ENCODE data around the gene AKR1C8. TPM values are rescaled to one million over a fixed set of nuclear protein-coding genes. Genes with fewer than 3 reads are reported as not detected.

AKR1C8 gene
- total and polyA plus RNA-seq, 7 donors, result not detected

DNA sequence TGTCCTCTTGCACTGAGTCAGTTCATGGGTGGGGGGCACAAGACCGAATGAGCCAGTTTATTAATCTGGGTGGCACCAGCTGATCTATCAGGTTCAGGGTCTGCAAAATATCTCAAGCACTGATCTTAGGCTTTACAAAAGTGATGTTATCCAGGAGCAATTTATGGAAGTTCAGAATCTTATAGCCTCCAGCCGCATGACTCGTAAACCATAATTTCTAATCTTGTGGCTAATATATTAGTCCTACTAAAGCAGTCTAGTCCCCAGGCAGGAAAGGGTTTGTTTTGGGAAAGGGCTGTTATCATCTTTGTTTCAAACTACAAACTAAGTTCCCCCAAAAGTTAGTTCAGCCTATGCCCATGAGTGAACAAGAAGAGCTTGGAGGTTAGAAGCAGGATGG lies 33.9 kb downstream of the AKR1C8 start:
- WGBS, 2 donors, result 96% methylated on average over 3 of the region's 3 CpGs
- Histone ChIP-seq H3K27ac (no peak overlapping the region), H3K9me3 (peaks cover 0 to 2% (median 0%) of the 10 kb centered on the region in 4 donors), H3K36me3 (no peaks in the 10 kb centered on the region), H3K4me1 (no peaks in the 10 kb centered on the region), H3K4me3 (no peak overlapping the region), H3K27me3 (no peaks in the 10 kb centered on the region)
- DNase-seq, result no peak
- TF ChIP-seq CTCF (IDR thresholded peaks at IDR 0.05) (no peak), EP300 (IDR thresholded peaks at IDR 0.05) (no peak), POLR2A (IDR thresholded peaks at IDR 0.05) (no peak), POLR2AphosphoS5 (IDR thresholded peaks at IDR 0.05) (no peak)
- intact Hi-C loops (cut with DNase I), result no loop called here

DNA sequence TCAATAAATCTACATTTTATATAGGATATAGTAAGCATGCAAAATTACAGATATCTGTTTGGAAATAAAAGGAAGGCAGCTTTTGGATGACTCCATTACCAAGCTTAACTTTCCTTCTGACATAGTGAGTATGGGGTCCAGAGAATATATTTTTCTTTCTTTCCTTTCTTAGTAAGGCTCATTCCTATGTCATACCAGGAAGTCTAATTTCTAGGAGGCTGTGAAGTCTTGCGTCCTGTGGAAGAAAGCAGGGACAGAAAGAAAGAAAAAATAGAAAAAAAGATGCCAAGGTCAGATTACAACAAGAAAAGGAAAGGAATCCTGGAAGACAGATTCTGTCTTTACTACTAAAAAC lies 36.3 kb downstream of the AKR1C8 start:
- Histone ChIP-seq H3K36me3 (no peaks in the 10 kb centered on the region), H3K4me1 (no peaks in the 10 kb centered on the region), H3K27ac (no peak overlapping the region), H3K4me3 (no peak overlapping the region), H3K9me3 (peaks cover 0 to 2% (median 0%) of the 10 kb centered on the region in 4 donors), H3K27me3 (no peaks in the 10 kb centered on the region)
- DNase-seq, result no peak
- 38 to 71% methylated on average over 1 of the region's 1 CpG for WGBS, 2 donors
- no peak for TF ChIP-seq CTCF (IDR thresholded peaks at IDR 0.05)
- no peak for TF ChIP-seq EP300 (IDR thresholded peaks at IDR 0.05)
- no peak for TF ChIP-seq POLR2AphosphoS5 (IDR thresholded peaks at IDR 0.05)
- no peak for TF ChIP-seq POLR2A (IDR thresholded peaks at IDR 0.05)
- intact Hi-C loops (cut with DNase I), result no loop called here

- intact Hi-C loops (cut with DNase I), result no loop called here
- no peak for DNase-seq
- peaks cover 0 to 2% (median 0%) of the 10 kb centered on the region in 4 donors for H3K9me3 ChIP-seq
- 37 to 61% methylated on average over 3 of the region's 3 CpGs for WGBS, 2 donors
- H3K27me3 ChIP-seq, result no peaks in the 10 kb centered on the region
- H3K4me3 ChIP-seq, result no peak overlapping the region
- no peaks in the 10 kb centered on the region for H3K36me3 ChIP-seq
- no peaks in the 10 kb centered on the region for H3K4me1 ChIP-seq
- H3K27ac ChIP-seq, result no peak overlapping the region
- TF ChIP-seq CTCF (IDR thresholded peaks at IDR 0.05), result no peak
- TF ChIP-seq EP300 (IDR thresholded peaks at IDR 0.05), result no peak
- TF ChIP-seq POLR2A (IDR thresholded peaks at IDR 0.05), result no peak
- no peak for TF ChIP-seq POLR2AphosphoS5 (IDR thresholded peaks at IDR 0.05)
These were observed 36.8 kb downstream of the AKR1C8 start for GRCh38 chr10:5147981-5148677.

DNA sequence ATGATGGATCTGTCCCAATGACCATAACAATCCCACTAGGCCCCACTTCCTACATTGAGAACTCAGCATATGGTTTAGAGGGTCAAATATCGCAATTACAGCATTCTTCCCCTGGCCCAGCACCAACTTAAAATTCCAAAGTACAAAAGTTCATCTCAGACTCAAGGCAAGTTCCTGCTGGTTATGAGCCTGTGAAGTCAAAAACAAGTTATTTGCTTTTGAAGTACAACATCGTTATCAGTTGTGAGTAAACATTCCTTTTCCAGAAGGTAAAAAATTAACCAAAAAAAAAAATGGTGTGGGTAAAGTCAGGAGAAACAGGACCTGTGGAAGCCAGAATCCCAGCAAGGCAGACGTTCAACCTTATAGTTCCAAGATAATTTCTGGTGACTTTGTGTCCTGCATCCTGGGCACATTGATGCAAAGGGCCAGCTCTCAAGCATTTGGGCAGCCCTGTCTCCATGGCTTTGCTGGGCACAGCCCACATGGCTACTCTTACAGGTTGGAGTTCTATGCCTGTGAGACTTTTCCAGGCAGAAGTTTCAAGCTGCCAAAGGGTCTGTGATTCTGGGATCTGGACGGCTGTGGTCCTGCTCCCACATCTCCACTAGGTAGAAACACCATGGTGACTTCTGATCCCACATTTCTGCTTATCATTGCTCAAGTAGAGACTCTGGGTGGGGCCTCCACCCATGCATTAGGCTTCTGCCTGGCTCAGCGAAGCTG lies 37.5 kb downstream of the AKR1C8 start:
- TF ChIP-seq EP300 (IDR thresholded peaks at IDR 0.05) (no peak), POLR2AphosphoS5 (IDR thresholded peaks at IDR 0.05) (no peak), CTCF (IDR thresholded peaks at IDR 0.05) (no peak), POLR2A (IDR thresholded peaks at IDR 0.05) (no peak)
- 21 to 68% methylated on average over 5 of the region's 5 CpGs for WGBS, 2 donors
- Histone ChIP-seq H3K4me1 (no peaks in the 10 kb centered on the region), H3K27ac (no peak overlapping the region), H3K27me3 (no peaks in the 10 kb centered on the region), H3K36me3 (no peaks in the 10 kb centered on the region), H3K9me3 (peaks cover 0 to 2% (median 0%) of the 10 kb centered on the region in 4 donors), H3K4me3 (no peak overlapping the region)
- intact Hi-C loops (cut with DNase I), result no loop called here
- DNase-seq, result no peak
